ENCODE results near the gene PGA5.
A peak's percentile ranks its signal among the peaks of the same experiment; 100 is the strongest.
"Not testable (repeated sequence)": the region's sequence is repeated elsewhere in the genome, so short reads cannot be mapped to it uniquely, and the experiment has no call there.

PGA5 gene

GRCh38 chr11:61240875-61241274, at the start of gene PGA5:
Gene PGA5, plus strand, starts transcription at chr11:61241175. Its CDS starts 52 bp downstream, at chr11:61241227.
- H3K27ac Mint-ChIP-seq; H3K4me1 Mint-ChIP-seq; H3K9me3 Mint-ChIP-seq; H3K4me3 Mint-ChIP-seq; ATAC-seq; H3K36me3 Mint-ChIP-seq; DNase-seq (ENCODE audit: low spot score in 2 of 2): not testable (repeated sequence)

DNA sequence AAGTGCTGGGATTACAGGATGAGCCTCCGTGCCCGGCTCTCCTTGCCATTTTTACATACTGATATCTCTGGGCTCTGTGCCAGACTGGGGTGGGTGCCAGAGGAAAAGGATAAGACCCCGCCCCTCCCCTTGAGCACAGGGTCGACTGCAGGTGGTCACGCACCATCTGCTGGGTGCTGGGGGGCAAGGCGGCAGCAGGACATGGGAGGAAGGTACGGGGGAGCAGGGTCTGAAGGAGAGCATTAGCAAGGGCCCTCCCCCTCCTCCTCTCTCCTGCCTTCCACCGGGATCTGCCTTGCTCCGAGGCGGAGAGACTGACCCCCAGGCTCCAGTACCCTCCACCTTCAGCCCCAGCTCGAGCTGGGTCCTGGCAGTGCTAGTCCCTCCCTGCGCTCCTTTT, 47.4 kb upstream of the PGA5 start:
- Mint-ChIP-seq H3K27ac (no peak overlapping the region), H3K4me3 (no peak overlapping the region), H3K9me3 (no peaks in the 10 kb centered on the region), H3K36me3 (no peaks in the 10 kb centered on the region), H3K4me1 (no peaks in the 10 kb centered on the region)
- ATAC-seq: no peak
- no peak for DNase-seq (ENCODE audit: low spot score in 2 of 2)

- no peaks in the 10 kb centered on the region for H3K4me1 Mint-ChIP-seq
- H3K9me3 Mint-ChIP-seq: no peaks in the 10 kb centered on the region
- H3K36me3 Mint-ChIP-seq: no peaks in the 10 kb centered on the region
- no peak for ATAC-seq
- no peak overlapping the region for H3K27ac Mint-ChIP-seq
- DNase-seq (ENCODE audit: low spot score in 2 of 2): no peak
- H3K4me3 Mint-ChIP-seq: no peak overlapping the region
Measured at GRCh38 chr11:61194169-61194671, 46.8 kb upstream of the PGA5 start.

GRCh38 chr11:61194981-61195695, 45.8 kb upstream of the PGA5 start:
- ATAC-seq: no peak
- H3K36me3 Mint-ChIP-seq: no peaks in the 10 kb centered on the region
- H3K4me3 Mint-ChIP-seq: no peak overlapping the region
- DNase-seq (ENCODE audit: low spot score in 2 of 2): peak in 1 of 2 donors; percentile 45
- no peaks in the 10 kb centered on the region for H3K9me3 Mint-ChIP-seq
- H3K27ac Mint-ChIP-seq: no peak overlapping the region
- H3K4me1 Mint-ChIP-seq: no peaks in the 10 kb centered on the region

DNA sequence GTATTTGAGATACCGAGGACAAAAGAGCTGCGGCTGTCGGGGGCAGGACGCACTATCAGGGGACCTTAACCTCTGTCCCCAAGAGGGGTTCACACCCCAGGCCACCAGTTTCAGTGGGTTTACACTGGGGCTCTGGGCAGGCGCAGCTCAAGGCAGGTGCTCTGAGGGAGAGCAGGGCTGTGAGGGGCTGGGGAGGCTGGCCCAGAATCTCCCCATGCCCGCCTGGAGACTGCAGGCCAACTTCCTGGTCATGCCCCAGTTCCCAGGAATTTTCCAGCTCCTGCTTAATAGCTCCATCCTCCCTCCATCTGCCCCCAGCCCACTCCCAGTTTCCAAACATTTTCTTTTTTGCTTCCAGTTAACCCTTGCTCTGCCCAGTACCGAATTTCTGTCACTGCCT, 45.3 kb upstream of the PGA5 start:
- no peak for ATAC-seq

DNA sequence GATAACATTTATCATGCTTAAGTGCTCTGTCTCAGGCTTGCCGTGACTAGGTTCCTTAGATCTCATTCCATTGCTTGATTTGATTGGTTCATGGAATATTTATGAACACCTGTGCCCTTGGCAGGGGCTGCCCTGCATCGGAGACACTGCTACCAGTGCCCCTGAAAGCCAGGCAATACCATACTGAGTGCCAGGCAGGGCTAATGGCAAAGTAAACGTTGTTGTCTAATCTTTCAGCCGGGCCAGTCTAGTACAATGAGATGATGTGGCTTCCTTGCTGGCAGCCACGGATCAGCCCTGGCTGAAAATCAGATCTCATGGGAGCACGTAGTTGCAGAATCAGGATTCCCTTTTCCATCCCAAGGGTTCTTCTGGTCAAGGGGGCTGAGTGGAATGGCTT, 42.6 kb upstream of the PGA5 start:
- ATAC-seq (no peak), DNase-seq (ENCODE audit: low spot score in 2 of 2) (no peak)
- Mint-ChIP-seq H3K27ac (no peak overlapping the region), H3K36me3 (no peaks in the 10 kb centered on the region), H3K4me1 (no peaks in the 10 kb centered on the region), H3K9me3 (no peaks in the 10 kb centered on the region), H3K4me3 (no peak overlapping the region)

More for the DNA sequence above, 45.3 kb upstream of the PGA5 start:
- Mint-ChIP-seq H3K4me3 (no peak overlapping the region), H3K27ac (no peak overlapping the region), H3K9me3 (no peaks in the 10 kb centered on the region), H3K36me3 (no peaks in the 10 kb centered on the region), H3K4me1 (no peaks in the 10 kb centered on the region)
- DNase-seq (ENCODE audit: low spot score in 2 of 2): no peak

DNA sequence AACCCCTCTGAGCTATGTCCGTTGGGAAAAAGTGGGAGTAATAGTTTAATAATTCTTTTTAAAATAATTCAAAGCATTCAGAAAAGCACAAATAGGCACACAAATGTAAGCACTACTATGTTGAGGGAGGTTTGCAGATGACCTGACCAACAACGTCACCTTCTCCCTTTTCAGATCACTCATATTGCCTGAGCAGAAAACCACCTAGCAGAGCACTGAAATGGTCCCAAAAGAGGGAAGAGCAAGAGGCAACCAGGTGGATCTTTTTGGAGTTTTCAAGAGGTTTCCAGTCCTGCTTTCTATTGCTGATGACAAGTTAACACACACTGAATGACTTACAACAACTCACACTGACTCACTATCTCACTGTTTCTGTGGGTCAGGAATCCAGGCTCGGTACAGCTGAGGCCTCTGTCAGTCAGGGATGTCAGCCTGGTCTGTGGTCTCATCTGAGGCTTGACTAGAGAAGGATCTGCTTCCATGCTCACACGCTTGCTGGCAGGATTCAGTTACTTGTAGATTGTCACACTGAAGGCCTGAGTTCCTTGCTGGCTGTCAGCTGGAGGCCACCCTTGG, 41.9 kb upstream of the PGA5 start:
- Mint-ChIP-seq H3K9me3 (no peaks in the 10 kb centered on the region), H3K4me1 (no peaks in the 10 kb centered on the region), H3K4me3 (no peak overlapping the region), H3K27ac (no peak overlapping the region), H3K36me3 (no peaks in the 10 kb centered on the region)
- DNase-seq (ENCODE audit: low spot score in 2 of 2) (no peak), ATAC-seq (peak; percentile 62)

DNA sequence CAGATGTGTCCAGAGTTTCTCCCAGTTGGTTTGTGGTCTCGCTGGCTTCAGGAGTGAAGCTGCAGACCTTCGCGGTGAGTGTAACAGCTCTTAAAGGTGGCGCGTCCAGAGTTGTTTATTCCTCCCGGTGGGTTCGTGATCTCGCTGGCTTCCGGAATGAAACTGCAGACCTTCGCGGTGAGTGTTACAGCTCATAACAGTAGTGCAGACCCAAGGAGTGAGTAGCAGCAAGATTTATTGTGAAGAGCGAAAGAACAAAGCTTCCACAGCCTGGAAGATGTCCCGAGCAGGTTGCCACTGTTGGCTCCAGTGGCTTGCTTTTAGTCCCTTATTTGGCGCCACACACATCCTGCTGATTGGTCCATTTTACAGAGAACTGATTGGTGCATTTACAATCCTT, 39.5 kb upstream of the PGA5 start:
- Mint-ChIP-seq H3K4me1 (no peaks in the 10 kb centered on the region), H3K27ac (no peak overlapping the region), H3K36me3 (no peaks in the 10 kb centered on the region), H3K9me3 (no peaks in the 10 kb centered on the region), H3K4me3 (no peak overlapping the region)
- ATAC-seq (no peak), DNase-seq (ENCODE audit: low spot score in 2 of 2) (no peak)

GRCh38 chr11:61202950-61203746, 37.8 kb upstream of the PGA5 start, which contains the start of gene PGA3:
Gene PGA3, plus strand, starts transcription at chr11:61203515. Its CDS starts 50 bp downstream, at chr11:61203565.
- not testable (repeated sequence) for DNase-seq (ENCODE audit: low spot score in 2 of 2); H3K4me3 Mint-ChIP-seq; H3K27ac Mint-ChIP-seq; H3K36me3 Mint-ChIP-seq; ATAC-seq; H3K4me1 Mint-ChIP-seq; H3K9me3 Mint-ChIP-seq

DNA sequence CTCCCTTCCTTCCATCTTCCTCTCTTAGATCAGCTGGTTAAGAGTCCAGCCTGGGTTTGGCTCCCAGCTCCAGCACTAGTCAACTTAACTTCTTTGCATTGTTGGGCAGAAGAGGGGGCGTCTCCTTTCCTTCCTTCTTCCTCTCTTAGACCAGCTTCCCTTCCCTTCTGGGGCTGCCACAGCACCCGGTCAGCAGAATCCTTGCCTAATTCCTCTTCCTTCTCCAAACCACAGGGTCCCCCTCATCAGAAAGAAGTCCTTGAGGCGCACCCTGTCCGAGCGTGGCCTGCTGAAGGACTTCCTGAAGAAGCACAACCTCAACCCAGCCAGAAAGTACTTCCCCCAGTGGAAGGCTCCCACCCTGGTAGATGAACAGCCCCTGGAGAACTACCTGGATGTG, 37.1 kb upstream of the PGA5 start:
- H3K4me3 Mint-ChIP-seq; H3K9me3 Mint-ChIP-seq; H3K27ac Mint-ChIP-seq; H3K4me1 Mint-ChIP-seq; H3K36me3 Mint-ChIP-seq; ATAC-seq; DNase-seq (ENCODE audit: low spot score in 2 of 2): not testable (repeated sequence)

- ATAC-seq, H3K4me3 Mint-ChIP-seq, H3K27ac Mint-ChIP-seq, H3K36me3 Mint-ChIP-seq, H3K9me3 Mint-ChIP-seq, H3K4me1 Mint-ChIP-seq: not testable (repeated sequence)
- DNase-seq (ENCODE audit: low spot score in 2 of 2): peak in 1 of 2 donors; percentile 44
Measured at GRCh38 chr11:61204502-61205059, 36.4 kb upstream of the PGA5 start.

DNA sequence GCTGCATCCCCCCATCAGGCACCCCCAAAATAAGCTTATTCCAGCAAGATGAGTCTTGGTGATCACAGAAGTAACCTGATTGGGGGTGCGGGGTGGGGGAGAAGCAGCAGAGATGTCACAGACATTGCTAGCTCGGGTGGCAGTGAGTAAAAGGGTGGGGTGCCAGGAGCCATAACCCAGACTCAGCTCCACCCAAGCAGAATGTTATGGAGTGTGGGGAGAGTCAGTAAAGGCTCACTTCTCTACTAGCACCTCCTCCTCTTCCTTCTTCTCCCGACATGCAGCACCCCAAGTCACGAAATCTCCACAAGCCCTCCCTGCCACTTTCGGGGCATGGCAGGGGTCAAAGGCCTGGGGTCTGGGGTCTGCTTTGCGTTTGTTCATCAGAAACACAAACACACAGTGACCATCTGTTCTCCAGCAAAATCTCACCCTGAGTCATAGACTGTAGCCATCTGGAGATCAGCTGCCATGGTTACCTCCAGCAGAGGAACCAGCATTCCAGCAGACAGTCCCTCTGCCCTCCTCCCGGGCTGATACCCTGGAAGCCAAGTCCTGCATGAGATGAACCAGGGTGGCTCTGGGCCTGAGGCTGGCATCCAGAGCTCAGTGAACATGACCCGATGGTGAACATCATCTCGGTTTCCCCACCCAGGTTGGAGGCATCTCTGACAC, 33.2 kb upstream of the PGA5 start:
- H3K36me3 Mint-ChIP-seq; H3K27ac Mint-ChIP-seq; H3K4me3 Mint-ChIP-seq; H3K9me3 Mint-ChIP-seq; H3K4me1 Mint-ChIP-seq; DNase-seq (ENCODE audit: low spot score in 2 of 2); ATAC-seq: not testable (repeated sequence)

GRCh38 chr11:61210629-61211028, 30.3 kb upstream of the PGA5 start:
- DNase-seq (ENCODE audit: low spot score in 2 of 2); H3K36me3 Mint-ChIP-seq; H3K9me3 Mint-ChIP-seq; ATAC-seq; H3K27ac Mint-ChIP-seq; H3K4me3 Mint-ChIP-seq; H3K4me1 Mint-ChIP-seq: not testable (repeated sequence)

DNA sequence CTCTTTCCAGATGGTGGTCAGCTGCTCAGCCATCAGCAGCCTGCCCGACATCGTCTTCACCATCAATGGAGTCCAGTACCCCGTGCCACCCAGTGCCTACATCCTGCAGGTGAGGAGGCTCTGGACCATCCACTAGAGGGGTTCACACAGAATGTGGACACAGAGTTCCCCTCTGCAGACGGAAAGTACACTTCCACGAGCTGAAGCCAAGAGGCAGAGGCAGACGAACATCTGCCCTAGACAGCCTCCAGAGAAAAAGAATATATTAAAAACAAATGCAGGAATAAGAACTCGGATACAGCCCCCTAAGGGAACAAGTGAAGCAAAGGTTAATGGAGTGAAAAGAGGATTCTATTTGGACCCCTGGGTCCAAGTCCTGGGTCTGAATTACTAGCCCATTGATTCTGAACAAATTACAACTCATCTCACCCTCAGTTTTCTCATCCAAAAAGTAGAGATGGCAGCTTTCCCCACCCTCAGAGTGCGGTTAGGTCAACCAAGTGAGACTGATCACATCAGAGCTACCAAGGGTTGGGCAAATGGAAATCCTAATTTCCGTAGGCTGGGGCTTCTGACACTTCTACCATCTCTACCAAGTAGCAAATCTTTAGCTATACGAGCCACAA, 29.5 kb upstream of the PGA5 start:
- not testable (repeated sequence) for ATAC-seq; H3K36me3 Mint-ChIP-seq; H3K4me3 Mint-ChIP-seq; H3K27ac Mint-ChIP-seq; DNase-seq (ENCODE audit: low spot score in 2 of 2); H3K9me3 Mint-ChIP-seq; H3K4me1 Mint-ChIP-seq

All from stimulated activated effector memory CD8-positive, alpha-beta T cell treated with anti-CD3 and anti-CD28 coated beads, Interleukin-12 subunit alpha, Interleukin-12 subunit beta, amount 100 ng/mL, for 72 hours (primary cell).